Vagina (tissue), 2 donors: ENCODE measurements around the gene NANS. TPM values are rescaled to one million over a fixed set of nuclear protein-coding genes. Genes with fewer than 3 reads are reported as not detected.
"Not testable (repeated sequence)": the region's sequence is repeated elsewhere in the genome, so short reads cannot be mapped to it uniquely, and the experiment has no call there.

ENCODE experiments used
- DNase-seq, 2 donors: peaks; one replicate each; pipeline ENCODE4 v3.0.0-alpha.2; 2017; ENCODE audit errors: extremely low spot score in 2 of 2
- H3K27ac ChIP-seq: fragments of 200-600 bp; sonication (generic); one replicate; pipeline ENCODE4 v1.5.1; 2019
- H3K27me3 ChIP-seq: fragments of 200-600 bp; sonication (generic); one replicate; pipeline ENCODE4 v1.5.1; 2019
- H3K36me3 ChIP-seq, 2 donors: fragments of 200-600 bp; sonication (generic); one replicate each; pipeline ENCODE4 v1.5.1; 2017 to 2019
- H3K4me1 ChIP-seq: fragments of 200-600 bp; sonication (generic); one replicate; pipeline ENCODE4 v1.5.1; 2019
- H3K4me3 ChIP-seq, 2 donors: fragments of 200-600 bp; sonication (generic); 1 replicate in 1 of 2; 2 replicates in 1 of 2; pipeline ENCODE4 v1.5.1; 2016 to 2019
- H3K9me3 ChIP-seq: fragments of 200-600 bp; sonication (generic); one replicate; pipeline ENCODE4 v1.5.1; 2019
- POLR2A ChIP-seq, 2 donors: fragments of 450-650 bp; IDR thresholded peaks; one replicate each; pipeline ENCODE4 v1.6.1; 2017; ENCODE audit warnings: antibody characterized with exemption in 2 of 2, mild to moderate bottlenecking in 2 of 2, moderate library complexity in 2 of 2
- POLR2AphosphoS5 ChIP-seq, 2 donors: sonication (generic); formaldehyde crosslinking; IDR thresholded peaks; one replicate each; pipeline ENCODE4 v1.9.0; 2017; ENCODE audit warnings: antibody characterized with exemption in 2 of 2, mild to moderate bottlenecking in 2 of 2, low read depth in 1 of 2; ENCODE audit not compliant: insufficient read depth in 1 of 2
- intact Hi-C: fragments of 100-400 bp; cut with DNase I; formaldehyde crosslinking; loops from one replicate; pipeline ENCODE4 v1.15.1; 2023
- total RNA-seq: library from RNA; depleted of rRNA; stranded (reverse); fragments of >200 nt; gene quantifications from one replicate; pipeline ENCODE4 v1.2.3, GENCODE V29; 2016
- TF ChIP-seq, protein P1 (sequence below), 3 experiments: fragments of 450-650 bp in 2 of 3; fragments of 200-600 bp in 1 of 3; sonication (generic) in 1 of 3; IDR thresholded peaks; one replicate each; pipeline ENCODE4 v1.5.1; 2017 to 2019; ENCODE audit warnings: antibody characterized with exemption in 3 of 3, mild to moderate bottlenecking in 2 of 3, moderate library complexity in 2 of 3

Gene NANS
- total RNA-seq, 1 donor from 2014 or later = 41.7 TPM

DNA sequence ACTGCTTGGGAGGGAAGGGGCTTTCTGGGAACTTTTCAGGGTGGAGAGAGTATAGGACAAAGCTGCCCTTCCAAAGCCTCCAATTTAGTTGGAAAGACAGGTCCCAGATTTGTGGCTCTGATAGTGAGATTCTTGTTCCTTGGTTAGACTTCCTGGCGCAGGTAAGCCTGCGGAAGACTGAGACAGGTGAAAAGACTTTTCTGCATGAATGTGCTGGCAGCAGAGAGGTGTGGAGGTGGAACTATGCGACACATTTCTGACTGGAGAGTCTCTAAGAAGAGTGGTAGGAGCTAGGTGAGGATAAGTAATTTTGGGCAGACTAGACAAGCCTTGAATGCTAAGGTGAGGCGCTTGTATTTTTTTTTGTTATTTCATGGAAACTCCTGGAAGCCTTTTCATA lies 29.9 kb downstream of the NANS start:
- Histone ChIP-seq H3K36me3 (peaks cover 0 to 25% of the 10 kb centered on the region in 2 donors), H3K27me3 (no peaks in the 10 kb centered on the region), H3K4me3 (no peak overlapping the region), H3K27ac (no peak overlapping the region), H3K9me3 (no peaks in the 10 kb centered on the region), H3K4me1 (peaks cover 13% of the 10 kb centered on the region)
- no peak for DNase-seq
- no peak for TF ChIP-seq POLR2A (IDR thresholded peaks at IDR 0.05)
- no peak for TF ChIP-seq POLR2AphosphoS5 (IDR thresholded peaks at IDR 0.05; ENCODE audit: insufficient read depth in 1 of 2, low read depth in 1 of 2)
- TF ChIP-seq, protein P1, sequence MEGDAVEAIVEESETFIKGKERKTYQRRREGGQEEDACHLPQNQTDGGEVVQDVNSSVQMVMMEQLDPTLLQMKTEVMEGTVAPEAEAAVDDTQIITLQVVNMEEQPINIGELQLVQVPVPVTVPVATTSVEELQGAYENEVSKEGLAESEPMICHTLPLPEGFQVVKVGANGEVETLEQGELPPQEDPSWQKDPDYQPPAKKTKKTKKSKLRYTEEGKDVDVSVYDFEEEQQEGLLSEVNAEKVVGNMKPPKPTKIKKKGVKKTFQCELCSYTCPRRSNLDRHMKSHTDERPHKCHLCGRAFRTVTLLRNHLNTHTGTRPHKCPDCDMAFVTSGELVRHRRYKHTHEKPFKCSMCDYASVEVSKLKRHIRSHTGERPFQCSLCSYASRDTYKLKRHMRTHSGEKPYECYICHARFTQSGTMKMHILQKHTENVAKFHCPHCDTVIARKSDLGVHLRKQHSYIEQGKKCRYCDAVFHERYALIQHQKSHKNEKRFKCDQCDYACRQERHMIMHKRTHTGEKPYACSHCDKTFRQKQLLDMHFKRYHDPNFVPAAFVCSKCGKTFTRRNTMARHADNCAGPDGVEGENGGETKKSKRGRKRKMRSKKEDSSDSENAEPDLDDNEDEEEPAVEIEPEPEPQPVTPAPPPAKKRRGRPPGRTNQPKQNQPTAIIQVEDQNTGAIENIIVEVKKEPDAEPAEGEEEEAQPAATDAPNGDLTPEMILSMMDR (IDR thresholded peaks at IDR 0.05) = no peak
- intact Hi-C loops = no loop called here

GRCh38 chr9:98087420-98088354 lies 31.2 kb downstream of the NANS start:
- Histone ChIP-seq H3K4me1 (peaks cover 9% of the 10 kb centered on the region), H3K36me3 (peaks cover 0 to 15% of the 10 kb centered on the region in 2 donors), H3K27ac (peak overlapping the region; percentile 69), H3K27me3 (no peaks in the 10 kb centered on the region), H3K4me3 (peak overlapping the region; percentile 39 to 41), H3K9me3 (no peaks in the 10 kb centered on the region)
- no peak for TF ChIP-seq POLR2AphosphoS5 (IDR thresholded peaks at IDR 0.05; ENCODE audit: insufficient read depth in 1 of 2, low read depth in 1 of 2)
- TF ChIP-seq POLR2A (IDR thresholded peaks at IDR 0.05) = no peak
- TF ChIP-seq, protein P1 (IDR thresholded peaks at IDR 0.05) = no peak
- no peak for DNase-seq
- intact Hi-C loops = no loop called here

GRCh38 chr9:98090674-98091073 lies 34.1 kb downstream of the NANS start:
- H3K9me3 ChIP-seq, H3K27me3 ChIP-seq, H3K27ac ChIP-seq, intact Hi-C loops, DNase-seq, H3K4me3 ChIP-seq, H3K36me3 ChIP-seq, H3K4me1 ChIP-seq: not testable (repeated sequence)

GRCh38 chr9:98091735-98092612 lies 35.4 kb downstream of the NANS start:
- no peak for TF ChIP-seq POLR2AphosphoS5 (IDR thresholded peaks at IDR 0.05; ENCODE audit: insufficient read depth in 1 of 2, low read depth in 1 of 2)
- TF ChIP-seq, protein P1 (IDR thresholded peaks at IDR 0.05) = no peak
- no peak for TF ChIP-seq POLR2A (IDR thresholded peaks at IDR 0.05)
- intact Hi-C loops = no loop called here
- Histone ChIP-seq H3K4me1 (peaks cover 9% of the 10 kb centered on the region), H3K9me3 (no peaks in the 10 kb centered on the region), H3K27ac (no peak overlapping the region), H3K36me3 (peaks cover 0 to 3% of the 10 kb centered on the region in 2 donors), H3K4me3 (no peak overlapping the region), H3K27me3 (no peaks in the 10 kb centered on the region)
- DNase-seq = no peak

DNA sequence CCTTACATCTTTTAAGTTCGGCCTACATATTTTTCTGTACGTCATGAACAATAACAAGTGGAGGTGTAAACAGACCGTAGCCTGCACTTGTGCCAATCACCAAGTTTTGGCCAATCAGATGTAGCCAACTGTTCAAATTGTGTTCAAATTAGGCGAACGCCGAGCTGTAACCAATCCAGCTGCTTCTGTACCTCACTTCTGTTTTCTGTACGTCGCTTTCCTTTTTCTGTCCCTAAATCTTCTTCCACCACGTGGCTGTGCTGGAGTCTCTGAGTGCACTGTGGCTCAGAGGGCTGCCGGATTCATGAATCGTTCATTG lies 36.0 kb downstream of the NANS start:
- Histone ChIP-seq H3K27ac (no peak overlapping the region), H3K27me3 (no peaks in the 10 kb centered on the region), H3K4me1 (peaks cover 5% of the 10 kb centered on the region), H3K4me3 (no peak overlapping the region), H3K36me3 (peaks cover 0 to 3% of the 10 kb centered on the region in 2 donors), H3K9me3 (no peaks in the 10 kb centered on the region)
- TF ChIP-seq POLR2AphosphoS5 (IDR thresholded peaks at IDR 0.05; ENCODE audit: insufficient read depth in 1 of 2, low read depth in 1 of 2) (no peak), POLR2A (IDR thresholded peaks at IDR 0.05) (no peak)
- TF ChIP-seq, protein P1 (IDR thresholded peaks at IDR 0.05) = no peak
- intact Hi-C loops = no loop called here
- DNase-seq = no peak
